Stimulated activated CD4-positive, alpha-beta T cell treated with anti-CD3 and anti-CD28 coated beads, TNF-alpha, amount 100 ng/mL, for 48 hours (primary cell): ENCODE measurements around the gene PTK6.
"Not testable (repeated sequence)": the region's sequence is repeated elsewhere in the genome, so short reads cannot be mapped to it uniquely, and the experiment has no call there.

ENCODE experiments used
- DNase-seq, 3 donors: peaks; one replicate each; pipeline ENCODE4 v3.0.0-alpha.2; 2020; ENCODE audit warnings: low read depth in 3 of 3

The PTK6 gene

DNA sequence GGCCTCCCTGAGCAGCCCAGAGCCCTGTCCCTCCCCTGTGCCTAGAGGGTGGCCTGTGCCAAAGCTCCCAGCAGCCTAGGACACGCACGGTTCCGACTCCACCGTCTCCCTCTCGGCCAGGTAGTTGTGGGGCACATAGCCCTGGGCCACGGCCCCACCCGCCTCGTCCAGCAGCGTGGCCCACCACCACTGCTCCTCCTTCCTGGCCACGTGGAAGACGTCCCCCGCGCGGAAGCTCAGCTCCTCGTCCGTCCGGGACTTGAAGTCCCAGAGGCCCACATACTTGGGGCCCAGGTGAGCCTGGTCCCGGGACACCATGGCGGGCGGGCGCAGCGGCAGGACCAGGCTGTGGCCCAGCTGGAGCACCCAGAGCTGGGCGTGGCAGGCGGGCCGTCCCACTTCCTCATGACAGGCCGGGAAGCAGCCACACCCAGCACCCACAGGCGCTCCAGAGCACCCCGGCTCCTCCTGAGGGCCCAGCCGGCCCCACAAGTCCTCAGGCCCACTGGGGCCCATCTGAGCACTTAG, at the start of gene PTK6:
PTK6 (minus strand) TSS at position 380 of the 528 bp plus-strand sequence; CDS start at position 318, 62 bp downstream.
- peak in 1 of 3 donors; percentile 30 for DNase-seq

DNA sequence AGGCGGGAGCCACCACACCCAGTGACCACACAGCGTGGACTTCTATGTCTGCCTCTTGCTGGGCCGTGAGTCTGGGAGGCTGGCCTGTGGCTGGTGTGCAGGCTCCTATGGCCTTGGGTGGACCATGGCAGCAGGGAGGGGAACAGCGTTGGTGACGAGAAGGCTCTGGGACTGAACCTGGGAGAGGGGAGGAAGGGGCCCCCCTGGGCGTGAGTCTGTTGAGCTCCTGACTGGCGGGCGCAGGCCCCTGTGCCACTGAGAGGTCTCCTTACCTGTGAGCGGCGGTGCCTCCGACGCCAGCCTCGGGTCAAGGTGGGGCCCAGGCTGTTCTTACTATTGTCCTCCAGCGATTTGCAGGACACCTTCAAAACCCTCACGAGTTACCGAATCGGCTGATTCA, 49.6 kb upstream of the PTK6 start:
- no peak for DNase-seq

DNA sequence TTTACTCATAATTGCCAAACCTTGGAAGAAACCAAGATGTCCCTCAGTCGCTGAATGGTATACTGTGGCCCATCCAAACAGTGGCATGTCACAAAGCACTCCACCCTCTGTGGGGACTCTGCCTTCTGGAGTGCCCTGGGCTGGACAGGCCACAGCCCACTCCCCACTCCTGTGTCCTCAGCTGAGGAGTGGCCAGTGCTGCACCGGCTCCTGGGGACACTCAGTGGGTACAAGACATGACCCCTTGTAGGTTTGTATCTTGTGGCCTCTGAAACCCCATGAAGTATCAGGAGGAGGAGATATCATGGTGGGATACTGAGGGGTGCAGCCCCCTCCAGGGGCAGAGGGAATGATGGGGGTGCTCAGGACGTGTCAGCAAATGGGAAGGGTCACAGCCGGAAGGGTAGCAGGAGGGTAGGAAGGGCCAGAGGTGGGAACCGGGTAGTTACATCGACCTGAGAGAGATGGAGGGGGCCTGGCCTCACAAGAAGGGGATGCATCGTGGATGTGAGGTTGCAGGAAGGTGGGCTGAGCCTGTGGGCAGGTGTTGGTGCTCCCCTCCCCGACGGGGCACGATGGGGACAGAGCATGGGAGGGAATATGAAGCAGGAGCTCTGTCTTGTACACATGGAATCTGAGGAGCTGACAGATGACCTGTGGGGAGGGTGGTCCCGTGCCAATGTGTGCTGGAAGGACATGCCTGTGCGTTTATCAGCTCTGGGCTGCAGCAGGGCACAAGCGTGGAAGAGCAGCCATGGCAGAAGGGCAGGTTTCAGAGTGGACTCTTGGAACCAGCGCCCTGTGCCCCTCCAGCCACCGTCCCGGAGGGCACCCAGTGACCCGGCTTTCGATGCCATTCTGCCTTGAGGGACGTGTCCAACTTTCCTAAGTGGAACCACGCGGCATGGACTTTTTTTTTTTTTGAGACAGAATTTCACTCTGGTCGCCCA, 48.7 kb upstream of the PTK6 start:
- DNase-seq: no peak

DNA sequence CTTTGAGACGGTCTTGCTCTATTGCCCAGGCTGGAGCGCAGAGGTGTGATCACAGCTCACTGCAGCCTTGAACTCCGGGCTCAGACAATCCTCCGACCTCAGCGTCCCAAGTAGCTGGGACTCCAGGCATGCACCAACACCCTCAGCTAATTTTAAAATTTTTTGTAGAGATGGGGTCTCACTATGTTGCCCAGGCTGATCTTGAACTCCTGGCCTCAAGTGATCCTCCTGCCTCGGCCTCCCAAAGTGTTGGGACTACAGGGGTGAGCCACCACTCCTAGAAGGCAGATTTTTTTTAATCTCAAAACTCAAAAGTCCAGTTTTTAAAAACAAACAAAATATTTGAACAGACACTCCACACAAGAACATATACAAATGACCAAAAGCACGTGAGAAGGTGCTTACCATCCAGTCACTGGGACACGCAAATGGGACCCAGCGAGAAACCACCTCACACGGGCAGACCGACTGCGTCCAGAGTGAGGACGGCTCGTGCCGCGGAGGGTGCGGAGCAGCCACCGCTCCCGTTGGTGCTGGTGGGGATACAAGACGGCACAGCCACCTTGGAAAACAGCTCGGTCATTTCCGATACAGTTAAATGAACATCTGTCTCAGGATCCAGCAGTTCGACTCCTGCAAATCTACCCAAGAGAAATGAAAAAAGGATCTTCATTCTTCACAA, 45.3 kb upstream of the PTK6 start:
- no peak for DNase-seq

DNA sequence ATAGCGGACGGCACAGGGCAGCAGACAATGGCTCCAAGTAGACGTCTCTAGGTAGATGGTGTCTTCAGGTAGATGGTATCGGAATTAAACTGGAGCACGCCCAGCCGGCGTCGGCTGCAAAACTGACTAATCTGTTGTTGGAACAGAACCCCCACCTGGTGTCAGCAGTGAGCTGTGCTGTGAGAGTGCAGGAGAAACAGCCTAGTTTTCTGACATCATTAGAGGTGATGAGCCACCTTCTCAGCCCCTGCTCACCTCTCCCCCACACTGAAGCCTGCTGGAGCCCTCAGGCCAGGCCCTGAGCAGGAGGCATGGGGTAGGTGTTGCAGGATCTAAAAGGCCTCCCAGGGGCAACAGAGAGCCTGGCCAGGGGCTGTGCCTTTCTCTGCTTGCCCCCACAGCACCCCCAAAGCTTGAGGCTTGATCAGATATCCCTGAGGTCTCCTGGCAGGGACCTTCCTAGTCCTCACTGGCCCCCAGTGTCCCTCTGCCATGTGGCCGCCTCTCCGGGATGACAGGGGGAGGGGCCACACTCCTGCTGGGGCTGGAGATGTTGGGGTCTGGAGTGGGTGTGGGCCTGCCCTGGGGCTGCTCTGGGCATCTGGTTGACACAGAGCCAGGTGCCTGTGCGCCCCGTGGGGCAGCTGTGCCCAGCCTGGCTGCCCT, 43.8 kb upstream of the PTK6 start:
- DNase-seq: peak; percentile 39 to 63 (median 61)

DNA sequence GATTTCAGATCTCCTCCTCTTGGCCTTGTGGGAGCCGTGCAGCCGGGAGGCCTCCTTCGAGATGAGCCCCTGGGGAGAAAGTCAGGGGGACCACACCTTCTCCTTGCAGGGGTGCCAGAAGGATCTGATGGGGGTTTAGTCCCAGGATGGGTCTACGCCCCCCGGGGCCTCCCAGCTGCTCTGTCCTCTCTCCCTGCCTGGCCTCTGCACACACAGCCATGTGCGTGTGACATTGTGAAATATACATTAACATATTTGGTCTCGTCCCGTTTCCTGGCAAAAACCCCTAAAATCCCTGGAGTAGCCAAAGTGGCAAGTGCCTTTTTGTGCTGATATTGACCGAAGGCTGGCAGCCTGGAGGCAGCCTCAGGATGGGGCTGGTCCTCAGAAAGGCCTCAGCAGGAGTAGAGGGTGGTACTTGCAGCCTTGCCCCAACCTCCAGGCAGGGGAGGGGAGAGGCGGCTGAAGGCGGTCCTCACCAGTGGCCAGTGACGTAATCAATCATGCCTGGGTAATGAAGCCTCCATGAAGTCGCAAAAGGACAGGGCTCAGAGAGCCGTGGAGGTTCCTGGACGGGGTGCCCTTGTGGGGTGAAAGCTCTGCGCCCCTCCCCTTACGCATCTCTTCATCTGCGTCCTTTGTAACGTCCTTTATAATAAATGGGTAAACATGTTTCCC, 42.0 kb upstream of the PTK6 start:
- no peak for DNase-seq

DNA sequence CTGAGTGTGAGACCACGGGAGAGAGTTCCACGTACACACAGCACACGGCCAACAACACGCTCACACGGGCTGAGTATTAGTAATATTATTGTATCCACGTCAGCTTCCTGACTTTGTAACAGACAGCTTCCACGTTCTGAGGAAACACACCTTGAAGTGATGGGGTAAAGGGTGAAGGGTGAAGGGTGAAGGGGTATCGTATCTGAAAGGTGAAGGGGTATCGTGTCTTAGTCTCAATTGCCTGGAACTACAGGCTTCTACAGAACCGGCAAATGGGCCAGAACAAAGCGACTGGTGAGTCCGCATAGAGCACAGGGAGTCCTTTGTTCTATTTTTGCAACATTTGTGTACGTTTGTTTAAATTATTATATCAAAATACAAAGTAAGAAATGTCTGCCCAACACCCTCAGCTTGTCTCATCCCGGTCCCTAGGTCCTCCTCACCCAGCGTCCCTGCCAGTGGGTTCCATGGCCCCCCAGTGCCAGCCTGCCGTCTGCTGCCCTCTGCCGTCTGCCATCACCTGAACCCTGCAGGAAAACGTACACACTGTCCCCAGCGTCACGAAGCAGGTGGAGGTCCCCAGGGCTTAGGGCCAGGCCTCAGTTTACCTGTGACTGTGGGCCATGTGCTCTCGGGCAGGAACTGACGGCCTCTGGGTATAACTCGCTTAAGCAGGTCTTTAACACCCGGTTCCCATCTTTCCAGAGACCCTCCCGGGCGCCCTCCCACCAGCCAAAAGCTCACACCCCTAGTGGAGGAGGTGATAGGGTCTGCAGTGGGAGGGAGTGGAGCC, 41.2 kb upstream of the PTK6 start:
- DNase-seq: no peak

DNA sequence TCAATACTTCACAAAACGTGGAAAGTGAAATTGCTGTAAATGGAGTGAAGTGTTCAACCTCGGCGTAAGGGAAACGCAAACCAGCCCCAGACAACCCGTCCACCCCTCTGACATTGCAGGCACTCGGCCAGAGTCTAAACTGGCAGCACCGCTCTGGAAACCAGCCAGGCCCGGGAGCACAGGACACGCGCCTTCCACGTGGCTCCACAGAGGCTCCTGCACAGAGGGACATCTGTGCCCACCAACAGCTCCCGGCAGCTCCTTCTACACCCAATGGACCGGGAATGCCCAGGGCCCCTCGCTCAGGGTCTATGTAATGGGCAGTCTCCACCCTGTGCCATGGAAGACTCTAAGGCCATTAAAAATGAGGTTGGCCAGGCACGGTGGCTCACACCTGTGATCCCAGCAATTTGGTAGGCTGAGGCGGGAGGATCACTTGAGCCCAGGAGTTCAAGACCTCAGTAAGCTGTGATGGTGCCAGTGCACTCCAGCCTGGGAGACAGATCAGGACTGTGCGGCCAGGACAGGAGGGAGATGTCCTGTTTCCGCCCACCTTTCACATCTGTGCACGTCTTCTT, 40.2 kb upstream of the PTK6 start:
- no peak for DNase-seq

DNA sequence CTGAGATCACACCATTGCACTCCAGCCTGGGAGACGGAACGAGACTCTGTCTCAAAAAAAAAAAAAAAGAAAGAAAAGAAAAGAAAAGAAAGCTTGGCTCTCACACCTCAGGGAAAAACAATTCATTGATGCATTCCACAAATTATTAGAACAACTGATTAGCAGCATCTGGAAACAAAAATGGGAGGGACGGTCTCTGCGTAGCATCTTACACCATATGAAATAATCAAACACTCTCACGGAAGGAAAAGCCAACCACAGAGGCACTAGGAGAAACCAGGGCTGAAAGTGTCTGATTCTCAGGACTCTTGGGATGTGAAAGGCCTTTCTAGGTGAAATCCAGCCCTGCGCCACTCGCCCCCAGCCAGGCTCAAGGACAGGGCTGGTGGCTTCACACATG, 39.1 kb upstream of the PTK6 start:
- no peak for DNase-seq

DNA sequence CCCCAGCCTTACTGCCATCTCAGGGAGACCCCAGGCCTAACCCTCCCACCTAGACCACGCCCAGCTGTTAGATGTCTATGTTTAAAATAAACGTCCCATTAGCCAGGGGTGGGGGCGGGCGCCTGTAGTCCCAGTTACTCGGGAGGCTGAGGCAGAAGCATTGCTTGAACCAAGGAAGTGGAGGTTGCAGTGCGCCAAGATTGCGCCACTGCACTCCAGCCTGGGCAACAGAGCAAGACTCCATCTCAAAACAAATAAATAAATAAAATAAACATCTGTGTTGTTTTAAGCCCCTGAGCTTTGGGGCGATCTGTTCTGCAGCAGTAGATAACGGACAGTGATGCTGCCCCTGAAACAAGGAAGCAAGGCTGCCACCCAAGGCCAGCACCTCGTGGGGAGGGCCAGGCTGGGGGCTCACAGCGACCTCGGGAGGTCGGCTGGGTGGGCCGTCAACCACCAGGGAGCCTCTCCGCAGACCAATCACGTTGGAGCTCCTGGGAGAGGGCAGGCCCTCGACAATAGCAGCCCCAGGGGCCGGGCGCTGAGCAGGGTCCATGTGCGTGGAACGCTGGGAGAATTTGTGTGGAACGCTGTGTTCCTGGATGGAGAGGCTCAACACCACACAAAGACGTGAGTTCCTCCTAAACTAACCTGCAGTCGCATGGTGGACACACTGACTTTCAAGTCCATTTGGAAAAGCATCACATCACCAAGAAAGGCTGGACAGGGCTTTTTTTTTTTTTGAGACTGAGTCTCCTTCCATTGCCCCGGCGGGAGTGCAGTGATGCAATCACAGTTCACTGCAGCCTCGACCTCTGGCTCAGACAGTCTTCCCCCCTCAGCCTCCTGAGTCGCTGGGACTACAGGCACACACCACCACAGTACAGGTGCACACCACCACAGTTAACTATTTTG, 37.9 kb upstream of the PTK6 start:
- DNase-seq: no peak

DNA sequence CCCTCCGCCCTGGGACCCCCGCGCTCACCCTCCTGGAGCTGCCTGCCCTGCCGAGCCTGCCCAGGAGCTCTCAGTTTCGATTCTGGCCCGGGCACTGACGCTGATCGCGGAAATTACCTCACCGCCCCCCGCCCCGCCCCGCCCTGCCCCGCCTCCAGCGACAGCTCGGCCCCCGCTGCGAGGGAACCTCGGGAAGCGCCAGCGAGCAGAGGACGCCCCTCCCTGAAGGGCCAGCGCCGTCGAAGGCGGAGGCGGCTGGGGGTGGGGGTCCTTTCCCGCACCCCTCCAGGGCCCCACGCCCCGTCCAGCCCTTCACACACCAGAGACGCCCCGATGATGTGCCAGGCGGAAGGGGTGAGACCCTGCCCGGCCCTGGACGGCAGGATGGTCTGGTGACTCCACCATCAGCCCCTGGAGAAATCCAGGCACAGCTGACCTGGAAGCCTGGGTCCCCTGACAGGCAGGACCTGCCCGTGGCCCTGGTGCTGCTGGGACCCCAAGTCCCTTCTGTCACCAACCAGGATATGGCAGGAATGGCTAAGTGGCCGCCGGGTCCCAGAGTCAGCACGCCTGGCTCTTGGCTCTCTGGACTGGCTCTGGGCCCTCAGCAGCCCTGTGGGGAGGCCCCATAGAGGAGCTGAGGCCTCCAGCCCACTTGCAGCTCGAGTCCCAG, 37.1 kb upstream of the PTK6 start, which contains the start of gene HELZ2:
HELZ2 (minus strand) TSS at position 84 of the 673 bp plus-strand sequence. CDS start 1,854 bp downstream, outside the sequence.
- no peak for DNase-seq

DNA sequence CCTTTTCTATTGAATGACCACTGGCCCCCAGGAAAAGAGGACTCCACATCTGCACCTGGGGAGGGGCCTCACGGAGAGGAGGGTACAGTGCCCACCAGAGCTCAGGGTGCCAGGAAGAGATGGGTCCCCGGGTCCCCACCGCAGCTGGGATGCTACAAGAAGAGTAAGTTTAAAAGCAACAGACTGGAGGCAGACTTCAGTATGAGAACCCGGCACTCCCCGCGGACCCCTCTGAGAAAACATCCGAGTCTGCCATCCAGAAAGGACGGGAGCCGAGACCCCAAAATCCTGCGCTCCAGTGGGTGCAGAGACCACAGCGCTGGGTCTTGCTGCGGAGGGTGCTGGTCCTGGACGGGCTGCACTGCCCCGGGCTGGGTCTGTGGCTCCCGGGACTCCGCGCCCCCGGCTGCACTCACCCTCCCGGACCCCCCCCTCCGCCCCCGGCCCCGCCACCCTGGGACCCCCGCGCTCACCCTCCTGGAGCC, 36.5 kb upstream of the PTK6 start:
- no peak for DNase-seq

DNA sequence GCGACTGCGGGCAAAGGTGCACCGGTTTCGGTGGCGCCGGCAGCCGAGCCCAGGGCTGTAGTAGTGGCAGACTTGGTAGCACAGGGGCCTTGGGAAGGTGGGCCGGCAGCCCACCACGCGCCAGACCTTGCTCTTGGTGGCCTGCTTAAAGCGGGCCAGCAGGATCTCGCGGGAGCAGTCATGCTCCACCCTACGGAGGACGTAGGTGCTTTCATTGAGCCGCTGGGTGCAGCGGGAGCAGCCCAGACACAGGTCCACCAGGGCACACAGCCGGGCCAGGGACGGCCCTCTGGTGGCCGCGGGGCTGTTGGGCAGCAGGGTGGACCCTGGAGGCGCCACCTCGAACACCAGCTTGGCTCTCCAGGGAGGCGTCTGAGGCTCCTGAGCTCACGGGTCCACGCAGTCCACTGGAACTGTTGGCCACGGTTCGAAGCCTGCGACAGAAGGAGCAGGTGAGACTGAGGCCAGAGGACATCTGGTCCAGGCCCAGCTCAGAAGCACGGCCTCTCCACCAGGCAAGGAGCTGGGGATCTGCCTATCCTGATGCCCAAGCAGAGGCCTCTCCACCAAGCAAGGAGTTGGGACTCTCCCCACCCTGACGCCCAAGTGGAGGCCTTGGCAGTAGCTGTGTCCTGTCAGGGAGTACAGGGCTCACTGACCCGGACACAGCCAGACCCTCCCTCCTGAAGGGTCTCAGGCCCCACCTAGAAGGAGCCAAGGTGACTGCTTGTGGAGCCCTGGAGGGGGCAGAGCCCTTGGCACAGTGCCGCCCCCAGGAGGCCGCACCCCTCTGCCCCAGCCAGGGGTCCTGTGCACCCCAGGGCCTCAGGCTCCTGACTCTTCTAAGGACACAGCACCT, 35.8 kb upstream of the PTK6 start:
- no peak for DNase-seq

DNA sequence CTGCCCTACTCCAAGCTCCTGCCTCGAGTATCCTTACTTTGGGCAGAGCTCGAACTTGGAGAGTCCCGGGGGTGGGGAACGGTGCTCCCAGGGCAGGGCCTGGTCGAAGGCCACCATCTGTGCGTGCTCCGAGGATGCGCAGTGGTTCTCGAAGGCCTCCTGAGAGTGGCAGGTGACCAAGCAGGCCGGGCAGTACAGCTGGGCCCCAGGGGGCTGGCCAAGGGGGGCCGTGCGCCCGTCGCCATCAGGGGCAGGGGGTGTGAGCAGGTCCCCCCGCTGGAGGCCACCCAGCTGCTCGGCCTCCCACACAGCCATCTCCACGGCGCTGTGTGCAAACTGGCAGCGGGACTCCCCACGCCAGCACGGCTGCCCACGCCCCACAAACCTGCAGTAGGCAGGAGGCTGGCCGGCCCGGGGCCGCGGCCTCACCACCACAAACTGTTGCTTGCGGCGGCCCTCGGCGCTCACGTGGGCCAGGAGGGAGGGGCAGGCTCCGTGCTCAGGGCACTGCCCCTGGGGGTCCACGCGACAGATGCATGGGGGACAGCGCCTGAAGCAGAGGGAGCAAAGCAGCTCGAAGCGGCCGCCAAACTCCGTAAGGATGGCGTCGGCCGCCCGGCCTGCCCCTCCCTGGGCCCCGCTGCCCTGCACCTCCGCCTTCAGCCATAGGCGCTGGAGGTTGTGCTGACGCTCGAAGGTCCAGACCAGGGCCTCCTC, 35.1 kb upstream of the PTK6 start:
- no peak for DNase-seq

DNA sequence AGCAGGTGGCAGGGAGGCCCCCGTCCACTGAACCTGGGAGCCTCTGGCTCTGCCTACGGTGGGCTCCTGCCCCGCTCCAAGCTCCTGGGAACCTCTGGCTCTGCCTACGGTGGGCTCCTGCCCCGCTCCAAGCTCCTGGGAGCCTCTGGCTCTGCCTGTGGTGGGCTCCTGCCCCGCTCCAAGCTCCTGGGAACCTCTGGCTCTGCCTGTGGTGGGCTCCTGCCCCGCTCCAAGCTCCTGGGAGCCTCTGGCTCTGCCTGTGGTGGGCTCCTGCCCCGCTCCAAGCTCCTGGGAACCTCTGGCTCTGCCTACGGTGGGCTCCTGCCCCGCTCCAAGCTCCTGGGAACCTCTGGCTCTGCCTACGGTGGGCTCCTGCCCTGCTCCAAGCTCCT, 33.9 kb upstream of the PTK6 start:
- DNase-seq: not testable (repeated sequence)

DNA sequence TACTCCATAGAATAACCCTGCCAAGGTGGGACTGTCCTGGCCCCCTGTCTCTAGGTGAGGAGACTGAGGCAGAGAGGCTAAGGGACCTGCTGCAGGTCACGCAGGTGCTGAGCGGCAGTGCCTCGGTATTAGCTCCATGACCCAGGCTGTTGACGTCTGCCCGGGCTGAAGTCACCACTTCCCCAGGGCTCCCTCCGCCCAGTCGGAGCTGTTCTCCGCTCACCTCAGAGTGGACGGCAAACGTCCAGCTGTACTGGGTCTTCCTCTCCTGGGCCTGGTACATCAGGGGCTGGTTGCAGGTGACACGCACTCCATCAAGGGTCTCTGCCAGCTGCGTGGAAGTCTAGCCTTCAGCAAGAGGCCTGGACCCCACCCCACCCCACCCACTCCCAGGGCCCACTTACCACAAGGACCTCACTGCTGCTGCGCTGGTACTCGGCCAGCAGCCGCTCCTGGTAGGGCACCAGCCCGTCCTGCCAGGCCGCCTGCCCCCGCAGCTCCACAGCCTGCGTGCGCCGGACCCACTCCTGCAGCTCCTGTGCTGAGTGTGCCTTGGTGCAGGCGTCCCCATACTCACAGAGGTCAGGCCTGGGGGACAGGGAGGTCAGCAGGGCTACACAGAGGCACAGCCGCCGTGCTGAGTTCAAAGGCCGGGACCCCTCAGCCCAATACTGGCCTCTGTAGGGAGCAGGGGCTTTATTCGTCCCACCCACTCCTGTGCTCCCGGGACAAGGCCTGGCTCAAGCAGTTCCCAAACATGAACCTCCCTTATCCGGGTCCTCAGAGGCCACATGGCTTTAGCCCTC, 33.3 kb upstream of the PTK6 start:
- no peak for DNase-seq
